Activated B cell treated with CpG ODN at 0.5 μM for 24 hours (primary cell): ENCODE measurements around the gene ACOT13. TPM values are rescaled to one million over a fixed set of nuclear protein-coding genes. Genes with fewer than 3 reads are reported as not detected.
"Not testable (repeated sequence)": the region's sequence is repeated elsewhere in the genome, so short reads cannot be mapped to it uniquely, and the experiment has no call there.

Experiments
- ATAC-seq: fragments of 200-7000 bp; cut with Tn5 transposase; one replicate; pipeline ENCODE4 v1.10.0; 2021; ENCODE audit warnings: low read depth, mild to moderate bottlenecking, moderate library complexity
- CTCF ChIA-PET: fragments of 350-600 bp; sonication (Branson Sonifier 250); formaldehyde crosslinking; loops from one replicate; lab custom pipeline; 2021; ENCODE audit warnings: antibody characterized with exemption; lab: Charles Lee
- POLR2A ChIA-PET: fragments of 350-600 bp; sonication (Branson Sonifier 250); formaldehyde crosslinking; loops from one replicate; lab custom pipeline; 2021; ENCODE audit warnings: antibody characterized with exemption; lab: Charles Lee
- DNase-seq: peaks from one replicate; pipeline ENCODE4 v3.0.0; 2022
- H3K27ac Mint-ChIP-seq: one replicate; pipeline ENCODE4 v1.8.0; 2020; ENCODE audit warnings: mixed read lengths
- H3K27me3 Mint-ChIP-seq: one replicate; pipeline ENCODE4 v1.8.0; 2021; ENCODE audit warnings: mixed read lengths
- H3K36me3 Mint-ChIP-seq: one replicate; pipeline ENCODE4 v1.8.0; 2021; ENCODE audit warnings: low read depth, mixed read lengths
- H3K4me1 Mint-ChIP-seq: one replicate; pipeline ENCODE4 v1.8.0; 2021; ENCODE audit warnings: mixed read lengths
- H3K4me3 Mint-ChIP-seq: one replicate; pipeline ENCODE4 v1.8.0; 2020; ENCODE audit warnings: mild to moderate bottlenecking, mixed read lengths
- H3K9me3 Mint-ChIP-seq: one replicate; pipeline ENCODE4 v1.8.0; 2020; ENCODE audit warnings: mixed read lengths
- CTCF ChIP-seq: fragments of 200-600 bp; IDR thresholded peaks from one replicate; pipeline ENCODE4 v1.8.0; 2022; ENCODE audit warnings: antibody characterized with exemption, mild to moderate bottlenecking
- intact Hi-C: fragments of 100-400 bp; cut with micrococcal nuclease; formaldehyde crosslinking; loops from one replicate; pipeline ENCODE4 v1.15.1; 2024
- total RNA-seq: library from RNA; stranded (reverse); gene quantifications from 2 replicates; pipeline ENCODE4 v1.2.3, GENCODE V29; 2022

The ACOT13 gene
- total RNA-seq, 1 donor from 2014 or later = 13.8 TPM

GRCh38 chr6:24723270-24723669 lies 56.4 kb downstream of the ACOT13 start:
- Mint-ChIP-seq H3K4me3 (no peak overlapping the region), H3K36me3 (peaks cover 27% of the 10 kb centered on the region), H3K27me3 (no peaks in the 10 kb centered on the region), H3K9me3 (no peaks in the 10 kb centered on the region), H3K4me1 (peaks cover 19% of the 10 kb centered on the region), H3K27ac (no peak overlapping the region)
- no peak for TF ChIP-seq CTCF
- intact Hi-C loops = loop anchor here (10.0 kb wide), 1 partner anchor 292 kb away; no protein-coding TSS in a partner anchor
- ATAC-seq = no peak
- DNase-seq = no peak
- POLR2A ChIA-PET = no interaction called here
- CTCF ChIA-PET = no interaction called here

GRCh38 chr6:24730653-24731052 lies 63.8 kb downstream of the ACOT13 start:
- POLR2A ChIA-PET, DNase-seq, CTCF ChIA-PET, H3K27ac Mint-ChIP-seq, H3K4me1 Mint-ChIP-seq, intact Hi-C loops, H3K27me3 Mint-ChIP-seq, ATAC-seq, H3K4me3 Mint-ChIP-seq, H3K36me3 Mint-ChIP-seq: not testable (repeated sequence)
- H3K9me3 Mint-ChIP-seq = peaks cover 17% of the 10 kb centered on the region

- H3K27ac Mint-ChIP-seq, ATAC-seq, DNase-seq, H3K27me3 Mint-ChIP-seq, CTCF ChIA-PET, H3K36me3 Mint-ChIP-seq, H3K4me1 Mint-ChIP-seq, POLR2A ChIA-PET, intact Hi-C loops, H3K4me3 Mint-ChIP-seq: not testable (repeated sequence)
- peaks cover 17% of the 10 kb centered on the region for H3K9me3 Mint-ChIP-seq
Observed at GRCh38 chr6:24731456-24732134, 64.7 kb downstream of the ACOT13 start.

GRCh38 chr6:24734166-24734565 lies 67.3 kb downstream of the ACOT13 start:
- DNase-seq (no peak), ATAC-seq (no peak)
- CTCF ChIA-PET = no interaction called here
- intact Hi-C loops = no loop called here
- POLR2A ChIA-PET = interaction anchor here (0.6 to 1.1 kb wide), 2 partner anchors 13 to 27 kb away, joined by 3 to 4 read pairs; no protein-coding TSS in a partner anchor
- Mint-ChIP-seq H3K4me1 (no peaks in the 10 kb centered on the region), H3K27me3 (no peaks in the 10 kb centered on the region), H3K36me3 (no peaks in the 10 kb centered on the region), H3K27ac (no peak overlapping the region), H3K9me3 (peaks cover 17% of the 10 kb centered on the region), H3K4me3 (no peak overlapping the region)
- no peak for TF ChIP-seq CTCF

GRCh38 chr6:24734710-24735109 lies 67.8 kb downstream of the ACOT13 start:
- POLR2A ChIA-PET = interaction anchor here (0.6 kb wide), 1 partner anchor 27 kb away, joined by 4 read pairs; no protein-coding TSS in a partner anchor
- CTCF ChIA-PET = not testable (repeated sequence)

GRCh38 chr6:24738741-24739140 lies 71.9 kb downstream of the ACOT13 start:
- Mint-ChIP-seq H3K27me3 (no peaks in the 10 kb centered on the region), H3K27ac (no peak overlapping the region), H3K36me3 (no peaks in the 10 kb centered on the region), H3K4me1 (peaks cover 15% of the 10 kb centered on the region), H3K9me3 (no peaks in the 10 kb centered on the region), H3K4me3 (no peak overlapping the region)
- intact Hi-C loops = no loop called here
- ChIA-PET CTCF (interaction anchor here (1.3 kb wide), 1 partner anchor 157 kb away, joined by 3 read pairs; no protein-coding TSS in a partner anchor), POLR2A (interaction anchor here (1.5 to 2.0 kb wide), 2 partner anchors 17 to 19 kb away, joined by 6 to 10 read pairs; no protein-coding TSS in a partner anchor)
- ATAC-seq (no peak), DNase-seq (no peak)
- TF ChIP-seq CTCF = no peak

More at GRCh38 chr6:24734710-24735109, 67.8 kb downstream of the ACOT13 start:
- H3K27me3 Mint-ChIP-seq, H3K36me3 Mint-ChIP-seq, DNase-seq, H3K4me3 Mint-ChIP-seq, H3K27ac Mint-ChIP-seq, ATAC-seq, intact Hi-C loops, H3K4me1 Mint-ChIP-seq: not testable (repeated sequence)
- H3K9me3 Mint-ChIP-seq = peaks cover 17% of the 10 kb centered on the region
